NB4 (cell line): ENCODE data around the gene KCNJ10.

Source experiments
- CTCF ChIP-seq: IDR thresholded peaks from one replicate; pipeline ENCODE4 v1.5.1; 2012; ENCODE audit warnings: low read depth, low read length
- MAX ChIP-seq: IDR thresholded peaks from 2 replicates; pipeline ENCODE4 v1.6.1; 2011; ENCODE audit warnings: low read depth, low read length
- POLR2A ChIP-seq: IDR thresholded peaks from 2 replicates; pipeline ENCODE4 v1.6.1; 2011; ENCODE audit warnings: mild to moderate bottlenecking; ENCODE audit not compliant: insufficient read length; ENCODE audit errors: extremely low read depth

- TF ChIP-seq CTCF (no peak), MAX (no peak), POLR2A (no peak)
These were observed 70.8 kb downstream of the KCNJ10 start for GRCh38 chr1:159999204-159999603.
